ENCODE measurements around the gene MYEOV. TPM values are rescaled to one million over a fixed set of nuclear protein-coding genes. Genes with fewer than 3 reads are reported as not detected.
A peak's percentile ranks its signal among the peaks of the same experiment; 100 is the strongest.

Gene MYEOV
- total RNA-seq, 4 donors from 2014 or later, result not detected

DNA sequence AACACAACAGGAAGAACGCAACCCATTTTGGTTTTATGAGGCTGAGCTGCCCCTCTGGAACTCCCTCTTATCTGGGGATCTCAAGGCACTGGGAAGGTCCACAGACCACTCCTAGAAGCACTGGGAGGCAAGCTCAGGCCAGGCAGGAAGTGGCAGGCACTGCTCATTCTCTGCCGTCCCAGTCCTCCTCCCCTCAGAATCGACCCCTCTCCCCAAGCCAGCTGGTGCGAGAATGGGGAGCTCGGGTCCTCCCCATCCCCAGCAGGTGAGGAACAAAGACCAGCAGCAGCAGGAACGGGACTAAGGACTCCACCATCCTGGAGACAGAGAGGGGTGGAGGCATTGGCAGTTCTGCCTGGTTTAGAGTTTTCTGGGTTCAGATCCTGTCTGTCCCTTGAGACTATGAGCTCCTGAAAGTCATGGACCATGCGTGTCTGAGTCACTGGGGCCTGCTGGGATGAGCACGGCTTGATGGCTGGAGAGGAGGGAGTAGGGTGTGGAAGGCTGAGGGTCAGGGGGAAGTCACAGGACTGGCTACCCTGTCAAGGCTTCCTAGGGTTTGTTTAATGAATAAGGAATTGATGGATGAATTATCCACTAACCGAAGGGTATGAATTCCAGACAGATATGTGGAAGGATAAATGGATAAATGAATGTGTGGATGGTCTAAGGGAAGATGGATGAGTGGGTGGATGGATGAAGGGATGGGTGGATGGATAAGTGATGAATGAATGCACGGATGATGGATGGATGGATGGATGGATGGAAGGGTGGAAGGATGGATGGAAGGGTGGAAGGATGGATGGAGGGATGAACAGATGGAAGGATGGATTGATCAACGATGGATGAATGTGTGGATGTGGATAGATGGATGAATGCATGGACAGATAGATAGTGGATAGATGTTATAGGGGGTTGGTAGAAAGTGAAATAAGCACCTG lies 6.4 kb downstream of the MYEOV start:
- H3K9me3 ChIP-seq, result no peaks in the 10 kb centered on the region
- TF ChIP-seq POLR2AphosphoS5 (IDR thresholded peaks at IDR 0.05), result no peak
- TF ChIP-seq POLR2A (IDR thresholded peaks at IDR 0.05), result no peak
- no peak for TF ChIP-seq EP300 (IDR thresholded peaks at IDR 0.05)
- TF ChIP-seq, protein P1, sequence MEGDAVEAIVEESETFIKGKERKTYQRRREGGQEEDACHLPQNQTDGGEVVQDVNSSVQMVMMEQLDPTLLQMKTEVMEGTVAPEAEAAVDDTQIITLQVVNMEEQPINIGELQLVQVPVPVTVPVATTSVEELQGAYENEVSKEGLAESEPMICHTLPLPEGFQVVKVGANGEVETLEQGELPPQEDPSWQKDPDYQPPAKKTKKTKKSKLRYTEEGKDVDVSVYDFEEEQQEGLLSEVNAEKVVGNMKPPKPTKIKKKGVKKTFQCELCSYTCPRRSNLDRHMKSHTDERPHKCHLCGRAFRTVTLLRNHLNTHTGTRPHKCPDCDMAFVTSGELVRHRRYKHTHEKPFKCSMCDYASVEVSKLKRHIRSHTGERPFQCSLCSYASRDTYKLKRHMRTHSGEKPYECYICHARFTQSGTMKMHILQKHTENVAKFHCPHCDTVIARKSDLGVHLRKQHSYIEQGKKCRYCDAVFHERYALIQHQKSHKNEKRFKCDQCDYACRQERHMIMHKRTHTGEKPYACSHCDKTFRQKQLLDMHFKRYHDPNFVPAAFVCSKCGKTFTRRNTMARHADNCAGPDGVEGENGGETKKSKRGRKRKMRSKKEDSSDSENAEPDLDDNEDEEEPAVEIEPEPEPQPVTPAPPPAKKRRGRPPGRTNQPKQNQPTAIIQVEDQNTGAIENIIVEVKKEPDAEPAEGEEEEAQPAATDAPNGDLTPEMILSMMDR (IDR thresholded peaks at IDR 0.05), result no peak
- H3K36me3 ChIP-seq, result no peaks in the 10 kb centered on the region
- peaks cover 0 to 48% (median 27%) of the 10 kb centered on the region in 3 donors for H3K4me1 ChIP-seq
- H3K27me3 ChIP-seq, result peaks cover 3% of the 10 kb centered on the region
- peak overlapping the region in 1 of 4 donors; percentile 31 for H3K27ac ChIP-seq
- no peak overlapping the region for H3K4me3 ChIP-seq
- no peak for ATAC-seq
- 85 to 90% methylated on average over 3 of the region's 11 CpGs for WGBS, 2 donors (ENCODE audit: low coverage in 1 of 2)

- Histone ChIP-seq H3K27me3 (peaks cover 3% of the 10 kb centered on the region), H3K27ac (no peak overlapping the region), H3K36me3 (no peaks in the 10 kb centered on the region), H3K4me1 (peaks cover 0 to 41% (median 27%) of the 10 kb centered on the region in 3 donors), H3K4me3 (no peak overlapping the region), H3K9me3 (no peaks in the 10 kb centered on the region)
- WGBS, 2 donors (ENCODE audit: low coverage in 1 of 2), result 87 to 89% methylated on average over 7 to 10 of the region's 11 CpGs
- TF ChIP-seq EP300 (IDR thresholded peaks at IDR 0.05) (no peak), POLR2A (IDR thresholded peaks at IDR 0.05) (no peak), POLR2AphosphoS5 (IDR thresholded peaks at IDR 0.05) (no peak)
- TF ChIP-seq, protein P1 (IDR thresholded peaks at IDR 0.05), result no peak
- ATAC-seq, result no peak
These were observed 7.1 kb downstream of the MYEOV start for GRCh38 chr11:69301081-69301454.

DNA sequence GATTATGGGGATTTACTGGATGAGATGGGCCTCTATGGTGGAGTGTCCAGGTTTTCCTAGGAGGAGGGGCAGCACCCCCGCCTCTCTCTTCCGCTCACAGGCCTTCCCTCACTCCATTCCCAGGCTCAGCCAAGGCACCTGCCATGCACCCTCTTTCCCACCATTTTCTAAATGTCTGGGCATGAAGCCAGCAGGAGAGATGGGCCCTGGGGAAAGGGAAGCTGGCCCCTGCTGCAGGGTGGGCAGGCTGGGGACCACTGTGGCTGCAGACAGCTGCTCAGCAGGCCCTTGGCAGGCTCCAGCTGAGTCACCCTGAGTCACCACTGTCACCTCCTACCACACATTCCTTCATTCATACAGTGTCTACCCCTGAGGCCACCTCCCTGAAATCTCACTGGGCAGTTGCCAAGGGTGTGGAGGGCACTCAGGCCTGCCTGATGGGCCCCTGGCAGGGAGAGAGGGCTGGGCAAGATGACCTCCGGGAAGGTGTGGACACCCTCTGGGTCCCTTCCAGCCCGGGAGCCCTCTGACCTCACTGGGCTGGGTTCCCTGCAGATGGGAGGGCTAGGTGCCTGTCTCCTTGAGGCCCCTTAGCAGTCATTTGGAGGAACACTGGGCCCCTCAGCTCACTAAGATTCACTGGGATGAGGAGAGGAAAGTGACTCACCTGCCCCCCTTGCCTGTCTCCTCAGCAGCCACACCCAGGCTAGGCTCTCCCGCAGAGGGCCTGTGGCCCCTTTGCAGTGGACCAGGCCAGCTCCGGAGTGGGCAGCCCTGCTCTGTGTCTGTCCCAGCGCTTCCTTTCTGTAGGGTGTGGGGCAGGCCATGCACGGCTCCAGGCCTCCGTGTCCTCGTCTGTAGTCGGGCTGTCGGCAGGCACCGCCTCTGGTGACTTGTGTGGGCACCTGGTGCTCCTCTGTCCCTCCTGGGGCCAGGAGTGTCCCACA lies 7.8 kb downstream of the MYEOV start:
- Histone ChIP-seq H3K36me3 (no peaks in the 10 kb centered on the region), H3K27ac (no peak overlapping the region), H3K4me1 (peaks cover 0 to 35% (median 22%) of the 10 kb centered on the region in 3 donors), H3K9me3 (no peaks in the 10 kb centered on the region), H3K4me3 (no peak overlapping the region), H3K27me3 (peaks cover 3% of the 10 kb centered on the region)
- TF ChIP-seq, protein P1 (IDR thresholded peaks at IDR 0.05), result no peak
- TF ChIP-seq EP300 (IDR thresholded peaks at IDR 0.05) (no peak), POLR2AphosphoS5 (IDR thresholded peaks at IDR 0.05) (no peak), POLR2A (IDR thresholded peaks at IDR 0.05) (no peak)
- 100% methylated on average over 2 of the region's 13 CpGs; no CpG with 5 or more reads in 1 of the 2 donors for WGBS, 2 donors (ENCODE audit: low coverage in 1 of 2)
- no peak for ATAC-seq

DNA sequence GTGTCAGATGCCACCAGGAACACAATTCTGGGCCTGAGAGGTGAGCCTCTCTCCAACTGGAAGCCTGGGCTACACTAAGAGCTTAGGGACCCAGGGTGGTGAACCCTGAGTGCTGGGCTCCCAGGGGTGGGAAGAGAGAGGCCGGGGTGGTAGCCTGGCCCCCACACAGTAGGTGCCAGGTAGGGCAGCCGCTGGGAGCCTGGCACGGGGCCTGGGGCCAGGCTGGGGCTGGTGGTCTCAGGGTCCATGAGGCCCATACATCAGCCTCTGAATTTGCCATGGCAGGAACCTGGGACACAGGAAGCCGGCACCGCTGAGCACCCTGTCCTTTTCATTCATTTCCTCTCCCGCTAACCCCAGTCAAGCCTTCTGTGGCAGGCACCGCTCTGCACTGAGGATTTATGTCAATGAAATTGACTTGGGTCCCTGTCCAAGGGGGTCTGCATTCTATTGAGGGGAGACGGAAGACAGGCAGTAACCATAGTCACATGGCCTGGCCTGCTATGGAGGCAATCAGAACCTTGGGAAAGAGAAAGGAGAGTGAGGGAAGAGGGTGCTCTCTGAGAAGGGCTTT lies 8.6 kb downstream of the MYEOV start:
- H3K4me3 ChIP-seq, result no peak overlapping the region
- H3K9me3 ChIP-seq, result no peaks in the 10 kb centered on the region
- no peak for TF ChIP-seq POLR2A (IDR thresholded peaks at IDR 0.05)
- no peak for TF ChIP-seq EP300 (IDR thresholded peaks at IDR 0.05)
- TF ChIP-seq, protein P1 (IDR thresholded peaks at IDR 0.05), result no peak
- no peak for TF ChIP-seq POLR2AphosphoS5 (IDR thresholded peaks at IDR 0.05)
- 94% methylated on average over 2 of the region's 8 CpGs; no CpG with 5 or more reads in 1 of the 2 donors for WGBS, 2 donors (ENCODE audit: low coverage in 1 of 2)
- no peak overlapping the region for H3K27ac ChIP-seq
- H3K36me3 ChIP-seq, result no peaks in the 10 kb centered on the region
- peaks cover 0 to 27% (median 17%) of the 10 kb centered on the region in 3 donors for H3K4me1 ChIP-seq
- no peaks in the 10 kb centered on the region for H3K27me3 ChIP-seq
- no peak for ATAC-seq
